GM12891 (cell line): ENCODE results near the gene TFCP2L1.

ENCODE experiments used
- DNase-seq: peaks from one replicate; pipeline ENCODE4 v3.0.0; 2011; ENCODE audit warnings: low spot score; ENCODE audit not compliant: insufficient read length
- FAIRE-seq: peaks from 2 replicates; lab custom pipeline; 2011; peaks lifted over from hg19 to GRCh38; lab: Jason Lieb, UNC
- PAX5 ChIP-seq: IDR thresholded peaks from 2 replicates; pipeline ENCODE4 v1.6.1; 2011; ENCODE audit warnings: low read length, moderate library complexity, mild to moderate bottlenecking; ENCODE audit not compliant: insufficient read depth, severe bottlenecking
- POLR2A ChIP-seq: IDR thresholded peaks from 2 replicates; pipeline ENCODE4 v1.6.1; 2011; ENCODE audit warnings: low read depth, low read length, control low read depth
- POLR2AphosphoS5 ChIP-seq: IDR thresholded peaks from 2 replicates; pipeline ENCODE4 v1.6.1; 2011; ENCODE audit warnings: low read depth, low read length, control low read depth
- POU2F2 ChIP-seq: IDR thresholded peaks from 2 replicates; pipeline ENCODE4 v1.6.1; 2011; ENCODE audit warnings: low read depth, mild to moderate bottlenecking, control low read depth, low read length, moderate library complexity
- SPI1 ChIP-seq: IDR thresholded peaks from 2 replicates; pipeline ENCODE4 v1.6.1; 2011; ENCODE audit warnings: low read depth, low read length, control low read depth
- TAF1 ChIP-seq: IDR thresholded peaks from 2 replicates; pipeline ENCODE4 v1.6.1; 2011; ENCODE audit warnings: low read depth, low read length, control low read depth

TFCP2L1 gene

GRCh38 chr2:121211251-121211650, 73.8 kb downstream of the TFCP2L1 start:
- TF ChIP-seq POLR2AphosphoS5 = no peak
- TF ChIP-seq TAF1 = no peak
- no peak for TF ChIP-seq POLR2A
- TF ChIP-seq PAX5 = no peak
- TF ChIP-seq POU2F2 = no peak
- no peak for TF ChIP-seq SPI1
- FAIRE-seq (no peak), DNase-seq (no peak)

GRCh38 chr2:121210691-121211090, 74.3 kb downstream of the TFCP2L1 start:
- FAIRE-seq (no peak), DNase-seq (no peak)
- TF ChIP-seq POLR2AphosphoS5 (no peak), POU2F2 (no peak), POLR2A (no peak)

- TF ChIP-seq POU2F2 = no peak
- no peak for TF ChIP-seq POLR2AphosphoS5
- no peak for TF ChIP-seq SPI1
- no peak for TF ChIP-seq TAF1
- no peak for TF ChIP-seq POLR2A
- no peak for TF ChIP-seq PAX5
- no peak for DNase-seq
- no peak for FAIRE-seq
Observed at GRCh38 chr2:121209014-121209610, 75.9 kb downstream of the TFCP2L1 start.

GRCh38 chr2:121207494-121207893, 77.5 kb downstream of the TFCP2L1 start:
- no peak for DNase-seq
- no peak for TF ChIP-seq TAF1
- TF ChIP-seq SPI1 = no peak
- TF ChIP-seq POLR2A = no peak
- no peak for TF ChIP-seq POLR2AphosphoS5
- TF ChIP-seq PAX5 = no peak
- no peak for TF ChIP-seq POU2F2
- no peak for FAIRE-seq

- DNase-seq (no peak), FAIRE-seq (no peak)
- TF ChIP-seq TAF1 (no peak), POLR2AphosphoS5 (no peak), POLR2A (no peak), SPI1 (no peak), PAX5 (no peak), POU2F2 (no peak)
Observed at GRCh38 chr2:121205321-121205942, 79.6 kb downstream of the TFCP2L1 start.

- no peak for FAIRE-seq
- TF ChIP-seq POU2F2 = no peak
- TF ChIP-seq SPI1 = no peak
- no peak for TF ChIP-seq POLR2A
- TF ChIP-seq TAF1 = no peak
- no peak for TF ChIP-seq POLR2AphosphoS5
- no peak for TF ChIP-seq PAX5
- no peak for DNase-seq
Observed at GRCh38 chr2:121203591-121204249, 81.3 kb downstream of the TFCP2L1 start.

GRCh38 chr2:121202541-121203310, 82.3 kb downstream of the TFCP2L1 start:
- no peak for DNase-seq
- no peak for TF ChIP-seq POLR2A
- TF ChIP-seq SPI1 = no peak
- TF ChIP-seq TAF1 = no peak
- no peak for TF ChIP-seq POLR2AphosphoS5
- TF ChIP-seq POU2F2 = no peak
- no peak for TF ChIP-seq PAX5
- no peak for FAIRE-seq

- DNase-seq (no peak), FAIRE-seq (no peak)
- TF ChIP-seq POLR2A (no peak), SPI1 (no peak), PAX5 (no peak)
Observed at GRCh38 chr2:121201796-121202195, 83.2 kb downstream of the TFCP2L1 start.
